HepG2 (cell line): ENCODE results near the gene PAPPA. TPM values are rescaled to one million over a fixed set of nuclear protein-coding genes. Genes with fewer than 3 reads are reported as not detected.

Experiments used
- ATAC-seq: fragments of 200-7000 bp; cut with Tn5 transposase; 3 replicates; pipeline ENCODE4 v1.9.1; 2020; ENCODE audit warnings: mild to moderate bottlenecking, moderate library complexity
- BruUV-seq: library from RNA; stranded (reverse); fragments of 400-500 nt; replicated peaks from 2 replicates; lab custom pipeline; 2021; lab: Mats Ljungman, UMichigan
- CTCF ChIA-PET: fragments of 300-600 bp; formaldehyde crosslinking; extraction: SDS; loops from one replicate; lab custom pipeline; 2021; ENCODE audit warnings: low total read pairs, inconsistent platforms, low intra/inter-chr PET ratio; lab: Yijun Ruan, JAX
- POLR2A ChIA-PET: fragments of 350-600 bp; sonication (Branson Sonifier 250); formaldehyde crosslinking; loops from one replicate; lab custom pipeline; 2020; ENCODE audit warnings: antibody characterized with exemption, inconsistent platforms; lab: Yijun Ruan, JAX
- DNase-seq: peaks from one replicate; pipeline ENCODE4 v3.0.0-alpha.2; 2015; ENCODE audit warnings: low spot score
- FAIRE-seq: peaks from 3 replicates; lab custom pipeline; 2011; peaks lifted over from hg19 to GRCh38; lab: Jason Lieb, UNC
- H2AFZ ChIP-seq: one replicate; pipeline ENCODE4 v1.6.1; 2011; ENCODE audit warnings: low read length, inconsistent platforms
- H3K27ac ChIP-seq: fragments of 300-600 bp; 3 replicates; pipeline ENCODE4 v1.8.0; 2011; ENCODE audit warnings: mixed run types, mild to moderate bottlenecking, mixed read lengths, low read length, inconsistent platforms; ENCODE audit not compliant: insufficient read depth; ENCODE audit errors: extremely low read length
- H3K27me3 ChIP-seq, 2 experiments: fragments of 200-600 bp in 1 of 2; 2 replicates in 1 of 2; 3 replicates in 1 of 2; pipeline versions ENCODE4 v1.6.0 to v1.8.0; 2011; ENCODE audit warnings: low read length in 2 of 2, mild to moderate bottlenecking in 2 of 2, moderate library complexity in 2 of 2, inconsistent platforms in 1 of 2; ENCODE audit not compliant: insufficient read depth in 2 of 2, control insufficient read depth in 1 of 2
- H3K36me3 ChIP-seq, 2 experiments: fragments of 200-600 bp in 1 of 2; replicated peaks in 1 of 2; 2 replicates in 1 of 2; 3 replicates in 1 of 2; pipeline versions ENCODE4 v1.5.1 to v1.8.0; 2011; ENCODE audit warnings: low read length in 2 of 2, inconsistent platforms in 1 of 2; ENCODE audit not compliant: insufficient read depth in 2 of 2, control insufficient read depth in 1 of 2
- H3K4me1 ChIP-seq: 2 replicates; pipeline ENCODE4 v1.5.1; 2012; ENCODE audit warnings: low read length, inconsistent platforms; ENCODE audit not compliant: insufficient read depth
- H3K4me2 ChIP-seq: 2 replicates; pipeline ENCODE4 v1.6.0; 2011; ENCODE audit warnings: low read depth, low read length, inconsistent platforms
- H3K4me3 ChIP-seq, 3 experiments: fragments of 200-600 bp in 1 of 3; sonication (generic), shearing (Covaris generic) in 1 of 3; replicated peaks in 1 of 3; 2 replicates each; pipeline ENCODE4 v1.5.1; 2011 to 2016; ENCODE audit warnings: low read length in 3 of 3, inconsistent platforms in 2 of 3, low read depth in 2 of 3, mild to moderate bottlenecking in 2 of 3, control low read depth in 1 of 3, mixed read lengths in 1 of 3; ENCODE audit not compliant: insufficient read depth in 1 of 3
- H3K79me2 ChIP-seq: one replicate; pipeline ENCODE4 v1.6.1; 2011; ENCODE audit warnings: low read length, inconsistent platforms; ENCODE audit not compliant: insufficient read depth
- H3K9ac ChIP-seq: 2 replicates; pipeline ENCODE4 v1.6.0; 2011; ENCODE audit warnings: mild to moderate bottlenecking, low read depth, low read length, inconsistent platforms; ENCODE audit not compliant: insufficient read depth
- H3K9me3 ChIP-seq: 2 replicates; pipeline ENCODE4 v1.5.1; 2012; ENCODE audit warnings: mild to moderate bottlenecking, low read length
- H4K20me1 ChIP-seq: 2 replicates; pipeline ENCODE4 v1.6.0; 2011; ENCODE audit warnings: inconsistent platforms, mild to moderate bottlenecking, low read length, moderate library complexity; ENCODE audit not compliant: insufficient read depth
- ARID2 ChIP-seq: sonication (generic); formaldehyde crosslinking; IDR thresholded peaks from 2 replicates; pipeline ENCODE4 v1.8.1; 2022; ENCODE audit warnings: mild to moderate bottlenecking, missing genetic modification reagents, borderline replicate concordance
- ATF1 ChIP-seq: IDR thresholded peaks from 2 replicates; pipeline ENCODE4 v1.6.1; 2016; ENCODE audit warnings: mild to moderate bottlenecking, control low read depth
- HNRNPK ChIP-seq: fragments of 200-400 bp; formaldehyde crosslinking; IDR thresholded peaks from 2 replicates; pipeline ENCODE4 v1.6.1; 2018; ENCODE audit warnings: low read length, low read depth, moderate library complexity, mild to moderate bottlenecking; ENCODE audit not compliant: poor library complexity, severe bottlenecking
- JUN ChIP-seq: sonication (generic); formaldehyde crosslinking; IDR thresholded peaks from 2 replicates; pipeline ENCODE4 v1.4.0; 2020; ENCODE audit warnings: mild to moderate bottlenecking, missing genetic modification reagents
- KLF12 ChIP-seq: sonication (generic); formaldehyde crosslinking; IDR thresholded peaks from 2 replicates; pipeline ENCODE4 v1.4.0; 2020; ENCODE audit warnings: missing genetic modification reagents, borderline replicate concordance
- MIER2 ChIP-seq: IDR thresholded peaks from 2 replicates; pipeline ENCODE4 v1.6.1; 2016; ENCODE audit warnings: missing biosample characterization, missing genetic modification reagents
- NPAS2 ChIP-seq: sonication (generic); formaldehyde crosslinking; IDR thresholded peaks from 2 replicates; pipeline ENCODE4 v1.8.0; 2022; ENCODE audit warnings: mild to moderate bottlenecking, missing genetic modification reagents, borderline replicate concordance
- SIN3B ChIP-seq: fragments of 150-350 bp; IDR thresholded peaks from 2 replicates; pipeline ENCODE4 v1.6.1; 2014; ENCODE audit warnings: low read length
- SRSF1 ChIP-seq: fragments of 200-400 bp; formaldehyde crosslinking; optimal IDR thresholded peaks from 2 replicates; pipeline ENCODE3; 2017; ENCODE audit warnings: mild to moderate bottlenecking, low read depth, low read length, moderate library complexity
- TBL1XR1 ChIP-seq: fragments of 150-350 bp; IDR thresholded peaks from 2 replicates; pipeline ENCODE4 v1.6.1; 2014; ENCODE audit warnings: borderline replicate concordance, low read length; ENCODE audit not compliant: partially characterized antibody
- ZFP1 ChIP-seq: IDR thresholded peaks from 2 replicates; pipeline ENCODE4 v1.6.1; 2016
- ZNF17 ChIP-seq: sonication (generic); formaldehyde crosslinking; IDR thresholded peaks from 2 replicates; pipeline ENCODE4 v1.5.0; 2020; ENCODE audit warnings: mild to moderate bottlenecking, missing genetic modification reagents
- ZNF326 ChIP-seq: sonication (generic); formaldehyde crosslinking; IDR thresholded peaks from 2 replicates; pipeline ENCODE4 v1.4.0; 2020; ENCODE audit warnings: missing genetic modification reagents, borderline replicate concordance
- ZNF556 ChIP-seq: sonication (generic); formaldehyde crosslinking; IDR thresholded peaks from 2 replicates; pipeline ENCODE4 v1.4.0; 2020; ENCODE audit warnings: mild to moderate bottlenecking, missing genetic modification reagents, borderline replicate concordance
- ZNF598 ChIP-seq: sonication (generic); formaldehyde crosslinking; IDR thresholded peaks from 2 replicates; pipeline ENCODE4 v1.5.1; 2020; ENCODE audit warnings: mild to moderate bottlenecking, missing genetic modification reagents, borderline replicate concordance
- ZNF709 ChIP-seq: sonication (generic); formaldehyde crosslinking; IDR thresholded peaks from 2 replicates; pipeline ENCODE4 v1.5.0; 2020; ENCODE audit warnings: mild to moderate bottlenecking, missing genetic modification reagents
- WGBS: methylation state at CpG from one replicate; pipeline ENCODE4 v1.1.6; 2017; ENCODE audit warnings: low lambda C conversion rate; 5-methylcytosine and 5-hydroxymethylcytosine counted together
- in situ Hi-C: cut with HindIII; loops from 2 replicates; pipeline ENCODE4 v1.10.0; 2017; ENCODE audit warnings: low pct_unique_long_range_greater_than_20kb; ENCODE audit not compliant: extremely low pct_ligation_motif_present
- intact Hi-C: fragments of 100-400 bp; cut with micrococcal nuclease; formaldehyde crosslinking; loops from one replicate; pipeline ENCODE4 v1.10.0; 2022; ENCODE audit not compliant: unreplicated experiment
- polyA plus RNA-seq, 8 experiments: library from polyadenylated mRNA; depleted of rRNA in 3 of 8; stranded (reverse) in 7 of 8; unstranded in 1 of 8; fragments of >200 nt; fragmentation: Illumina TruSeq in 4 of 8; extraction: Trizol in 4 of 8; gene quantifications; 2 replicates each; pipeline versions ENCODE4 v1.2.1 to v1.2.3, GENCODE V29; 2011 to 2016; ENCODE audit warnings: low read depth in 4 of 8, missing spikeins in 1 of 8, mixed read lengths in 1 of 8; ENCODE audit not compliant: insufficient read depth in 1 of 8
- total RNA-seq, 5 experiments: library from RNA; depleted of rRNA; stranded (reverse); fragments of >200 nt; fragmentation: Illumina TruSeq; extraction: Trizol; gene quantifications; 2 replicates each; pipeline ENCODE4 v1.2.3, GENCODE V29; 2016; ENCODE audit warnings: low read depth in 1 of 5
- TF ChIP-seq, protein P1 (sequence below): sonication (generic); formaldehyde crosslinking; IDR thresholded peaks from 2 replicates; pipeline ENCODE4 v1.9.0; 2021; ENCODE audit warnings: missing genetic modification reagents, borderline replicate concordance
- TF ChIP-seq, protein P2 (sequence below): IDR thresholded peaks from 2 replicates; pipeline ENCODE4 v1.6.1; 2018; ENCODE audit warnings: missing genetic modification reagents, mild to moderate bottlenecking, missing compliant biosample characterization

PAPPA gene
- total and polyA plus RNA-seq, 2 of the 13 experiments (the other 11 are each of a cell fraction or from before 2014, with no cell fraction given) = 0.09 to 0.11 TPM

DNA sequence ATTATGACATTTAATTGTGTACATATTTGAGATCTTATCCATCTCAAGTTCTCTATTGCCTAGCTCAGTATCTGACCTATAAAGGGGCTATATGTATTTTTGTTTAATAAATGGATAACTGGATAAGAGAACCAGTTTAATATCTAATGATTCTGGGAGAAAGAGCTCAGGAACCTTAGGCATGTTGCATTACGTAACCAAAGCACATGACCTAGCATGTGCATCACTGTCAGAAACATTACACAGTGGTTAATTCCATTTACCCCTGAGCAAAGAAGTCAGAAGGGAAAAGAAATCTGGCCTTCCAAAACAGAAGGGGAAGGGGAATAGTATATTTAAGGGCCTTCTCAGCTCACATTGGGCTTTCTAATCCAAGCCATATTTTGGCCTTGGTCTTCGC is 12.3 kb downstream of the PAPPA start:
- no peak for ATAC-seq
- in situ Hi-C loops = loop anchor here (25.0 kb wide), 1 partner anchor 579 kb away; no protein-coding TSS in a partner anchor
- WGBS = 29% methylated on average over 2 of the region's 2 CpGs

More for the DNA sequence above, 12.3 kb downstream of the PAPPA start:
- Histone ChIP-seq H3K9ac (no peak overlapping the region), H3K27ac (no peak overlapping the region), H3K36me3 (no peaks in the 10 kb centered on the region), H3K27me3 (peaks cover 0 to 8% of the 10 kb centered on the region in 2 experiments; a peak in 3 of 5 replicates), H3K4me2 (no peak overlapping the region), H3K9me3 (no peaks in the 10 kb centered on the region), H3K4me1 (no peaks in the 10 kb centered on the region), H4K20me1 (no peaks in the 10 kb centered on the region), H2AFZ (no peak overlapping the region), H3K79me2 (no peaks in the 10 kb centered on the region), H3K4me3 (no peak overlapping the region)
- intact Hi-C loops = no loop called here
- FAIRE-seq (no peak), DNase-seq (no peak)
- no TSS peak for BruUV-seq
- TF ChIP-seq ZNF556 (CRISPR knock-in tag) (no peak), ZFP1 (no peak), MIER2 (CRISPR knock-in tag) (no peak), TBL1XR1 (no peak), ATF1 (CRISPR knock-in tag) (no peak), ZNF326 (CRISPR knock-in tag) (no peak), SRSF1 (no peak), ZNF17 (CRISPR knock-in tag) (no peak), ARID2 (CRISPR knock-in tag) (no peak), NPAS2 (CRISPR knock-in tag) (no peak), HNRNPK (no peak), JUN (CRISPR knock-in tag) (no peak), ZNF598 (no peak), KLF12 (CRISPR knock-in tag) (no peak), ZNF709 (CRISPR knock-in tag) (no peak), SIN3B (no peak)
- TF ChIP-seq, protein P1, sequence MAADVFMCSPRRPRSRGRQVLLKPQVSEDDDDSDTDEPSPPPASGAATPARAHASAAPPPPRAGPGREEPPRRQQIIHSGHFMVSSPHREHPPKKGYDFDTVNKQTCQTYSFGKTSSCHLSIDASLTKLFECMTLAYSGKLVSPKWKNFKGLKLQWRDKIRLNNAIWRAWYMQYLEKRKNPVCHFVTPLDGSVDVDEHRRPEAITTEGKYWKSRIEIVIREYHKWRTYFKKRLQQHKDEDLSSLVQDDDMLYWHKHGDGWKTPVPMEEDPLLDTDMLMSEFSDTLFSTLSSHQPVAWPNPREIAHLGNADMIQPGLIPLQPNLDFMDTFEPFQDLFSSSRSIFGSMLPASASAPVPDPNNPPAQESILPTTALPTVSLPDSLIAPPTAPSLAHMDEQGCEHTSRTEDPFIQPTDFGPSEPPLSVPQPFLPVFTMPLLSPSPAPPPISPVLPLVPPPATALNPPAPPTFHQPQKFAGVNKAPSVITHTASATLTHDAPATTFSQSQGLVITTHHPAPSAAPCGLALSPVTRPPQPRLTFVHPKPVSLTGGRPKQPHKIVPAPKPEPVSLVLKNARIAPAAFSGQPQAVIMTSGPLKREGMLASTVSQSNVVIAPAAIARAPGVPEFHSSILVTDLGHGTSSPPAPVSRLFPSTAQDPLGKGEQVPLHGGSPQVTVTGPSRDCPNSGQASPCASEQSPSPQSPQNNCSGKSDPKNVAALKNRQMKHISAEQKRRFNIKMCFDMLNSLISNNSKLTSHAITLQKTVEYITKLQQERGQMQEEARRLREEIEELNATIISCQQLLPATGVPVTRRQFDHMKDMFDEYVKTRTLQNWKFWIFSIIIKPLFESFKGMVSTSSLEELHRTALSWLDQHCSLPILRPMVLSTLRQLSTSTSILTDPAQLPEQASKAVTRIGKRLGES (CRISPR knock-in tag) = no peak
- TF ChIP-seq, protein P2, sequence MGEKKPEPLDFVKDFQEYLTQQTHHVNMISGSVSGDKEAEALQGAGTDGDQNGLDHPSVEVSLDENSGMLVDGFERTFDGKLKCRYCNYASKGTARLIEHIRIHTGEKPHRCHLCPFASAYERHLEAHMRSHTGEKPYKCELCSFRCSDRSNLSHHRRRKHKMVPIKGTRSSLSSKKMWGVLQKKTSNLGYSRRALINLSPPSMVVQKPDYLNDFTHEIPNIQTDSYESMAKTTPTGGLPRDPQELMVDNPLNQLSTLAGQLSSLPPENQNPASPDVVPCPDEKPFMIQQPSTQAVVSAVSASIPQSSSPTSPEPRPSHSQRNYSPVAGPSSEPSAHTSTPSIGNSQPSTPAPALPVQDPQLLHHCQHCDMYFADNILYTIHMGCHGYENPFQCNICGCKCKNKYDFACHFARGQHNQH = no peak
- CTCF ChIA-PET = no interaction called here
- POLR2A ChIA-PET = no interaction called here
